Endothelial cell of umbilical vein (primary cell): Measurements from ENCODE around the gene PSMD5. TPM values are rescaled to one million over a fixed set of nuclear protein-coding genes. Genes with fewer than 3 reads are reported as not detected.
"Not testable (repeated sequence)": the region's sequence is repeated elsewhere in the genome, so short reads cannot be mapped to it uniquely, and the experiment has no call there.

ENCODE experiments used
- BruUV-seq: library from RNA; stranded (reverse); fragments of 400-500 nt; replicated peaks from 2 replicates; lab custom pipeline; 2021; lab: Mats Ljungman, UMichigan
- CTCF ChIA-PET: fragments of 300-600, 350-600 bp; sonication (Branson Sonifier 250); formaldehyde crosslinking; loops from one replicate; lab custom pipeline; 2021; ENCODE audit warnings: antibody characterized with exemption, inconsistent platforms; lab: Charles Lee
- POLR2A ChIA-PET: fragments of 300-600, 350-600 bp; sonication (Branson Sonifier 250); formaldehyde crosslinking; loops from one replicate; lab custom pipeline; 2021; ENCODE audit warnings: antibody characterized with exemption, inconsistent platforms; lab: Charles Lee
- DNase-seq: peaks from one replicate; pipeline ENCODE4 v3.0.0-alpha.2; 2011; ENCODE audit warnings: low read depth, low spot score
- FAIRE-seq: peaks from 2 replicates; lab custom pipeline; 2011; peaks lifted over from hg19 to GRCh38; lab: Jason Lieb, UNC
- H2AFZ ChIP-seq: 2 replicates; pipeline ENCODE4 v1.6.0; 2012; ENCODE audit warnings: low read depth, low read length, control low read depth, inconsistent platforms
- H3K27ac ChIP-seq: 2 replicates; pipeline ENCODE4 v1.5.1; 2011; ENCODE audit warnings: low read depth, mild to moderate bottlenecking, control low read depth, low read length, moderate library complexity; ENCODE audit not compliant: insufficient read depth
- H3K27me3 ChIP-seq, 2 experiments: 2 replicates each; pipeline versions ENCODE4 v1.6.0 to v1.6.1; 2011; ENCODE audit warnings: low read length in 2 of 2, mixed read lengths in 1 of 2; ENCODE audit not compliant: control insufficient read depth in 2 of 2, insufficient read depth in 2 of 2
- H3K36me3 ChIP-seq, 2 experiments: 2 replicates in 1 of 2; 3 replicates in 1 of 2; pipeline ENCODE4 v1.5.1; 2011; ENCODE audit warnings: low read length in 2 of 2, mild to moderate bottlenecking in 1 of 2, moderate library complexity in 1 of 2; ENCODE audit not compliant: control insufficient read depth in 2 of 2, insufficient read depth in 2 of 2; ENCODE audit errors: extremely low read depth in 1 of 2
- H3K4me1 ChIP-seq: 3 replicates; pipeline ENCODE4 v1.5.1; 2011; ENCODE audit warnings: mild to moderate bottlenecking, low read length; ENCODE audit not compliant: control insufficient read depth, insufficient read depth; ENCODE audit errors: extremely low read depth
- H3K4me2 ChIP-seq: 2 replicates; pipeline ENCODE4 v1.6.1; 2011; ENCODE audit warnings: low read length, control low read depth, mixed read lengths; ENCODE audit not compliant: insufficient read depth
- H3K4me3 ChIP-seq, 3 experiments: fragments of 200-600 bp in 1 of 3; sonication (generic), shearing (Covaris generic) in 1 of 3; replicated peaks in 1 of 3; 2 replicates each; pipeline ENCODE4 v1.5.1; 2011 to 2016; ENCODE audit warnings: control low read depth in 3 of 3, low read length in 3 of 3, mild to moderate bottlenecking in 2 of 3, inconsistent platforms in 1 of 3, low read depth in 1 of 3, moderate library complexity in 1 of 3; ENCODE audit not compliant: insufficient read depth in 1 of 3
- H3K79me2 ChIP-seq: 2 replicates; pipeline ENCODE4 v1.6.0; 2012; ENCODE audit warnings: low read length, inconsistent platforms; ENCODE audit not compliant: control insufficient read depth, insufficient read depth
- H3K9ac ChIP-seq: replicated peaks from 2 replicates; pipeline ENCODE3; 2011; ENCODE audit warnings: low read length, control low read depth; ENCODE audit not compliant: insufficient read depth; ENCODE audit errors: extremely low read depth
- H3K9me1 ChIP-seq: replicated peaks from 3 replicates; pipeline ENCODE4 v1.6.0; 2011; ENCODE audit warnings: mild to moderate bottlenecking, low read length; ENCODE audit not compliant: control insufficient read depth, insufficient read depth; ENCODE audit errors: extremely low read depth
- H3K9me3 ChIP-seq: replicated peaks from 2 replicates; pipeline ENCODE4 v1.5.1; 2012; ENCODE audit warnings: low read length, inconsistent platforms; ENCODE audit not compliant: control insufficient read depth, insufficient read depth
- H4K20me1 ChIP-seq: replicated peaks from 2 replicates; pipeline ENCODE3; 2011; ENCODE audit warnings: mild to moderate bottlenecking, low read length; ENCODE audit not compliant: control insufficient read depth, insufficient read depth; ENCODE audit errors: extremely low read depth
- EZH2 ChIP-seq: IDR thresholded peaks from 2 replicates; pipeline ENCODE4 v1.6.1; 2012; ENCODE audit warnings: borderline replicate concordance, low read depth, mild to moderate bottlenecking, moderate library complexity, low read length, inconsistent platforms; ENCODE audit not compliant: severe bottlenecking
- MYC ChIP-seq: IDR thresholded peaks from one replicate; pipeline ENCODE4 v1.6.1; 2011; ENCODE audit warnings: mild to moderate bottlenecking, low read depth, low read length
- POLR2A ChIP-seq: IDR thresholded peaks from 2 replicates; pipeline ENCODE4 v1.6.1; 2012; ENCODE audit warnings: low read depth, mild to moderate bottlenecking, control low read depth, low read length
- POLR2AphosphoS5 ChIP-seq: IDR thresholded peaks from 2 replicates; pipeline ENCODE4 v1.6.1; 2012; ENCODE audit warnings: low read depth, mild to moderate bottlenecking, control low read depth, low read length, moderate library complexity; ENCODE audit not compliant: insufficient read depth
- dilution Hi-C: fragments of 300-500 bp; cut with MboI; formaldehyde crosslinking; loops from one replicate; pipeline ENCODE4 v1.15.0; 2019; ENCODE audit warnings: low sequenced_read_pairs; ENCODE audit not compliant: extremely low pct_ligation_motif_present
- intact Hi-C: fragments of 100-400 bp; cut with micrococcal nuclease; formaldehyde crosslinking; loops from one replicate; pipeline ENCODE4 v1.10.0; 2022
- polyA plus RNA-seq, 4 experiments: library from polyadenylated mRNA; depleted of rRNA in 3 of 4; stranded (reverse) in 3 of 4; unstranded in 1 of 4; fragments of >200 nt; gene quantifications; 2 replicates each; pipeline versions ENCODE4 v1.2.1 to v1.2.3, GENCODE V29; 2011 to 2012; ENCODE audit warnings: missing spikeins in 1 of 4
- total RNA-seq: library from RNA; stranded (reverse); gene quantifications from 2 replicates; pipeline ENCODE4 v1.2.3, GENCODE V29; 2021

The PSMD5 gene
- total and polyA plus RNA-seq, 2 donors (not counting 3 experiments of a cell fraction or from before 2014, with no cell fraction given), result 20.4 to 70.2 TPM

DNA sequence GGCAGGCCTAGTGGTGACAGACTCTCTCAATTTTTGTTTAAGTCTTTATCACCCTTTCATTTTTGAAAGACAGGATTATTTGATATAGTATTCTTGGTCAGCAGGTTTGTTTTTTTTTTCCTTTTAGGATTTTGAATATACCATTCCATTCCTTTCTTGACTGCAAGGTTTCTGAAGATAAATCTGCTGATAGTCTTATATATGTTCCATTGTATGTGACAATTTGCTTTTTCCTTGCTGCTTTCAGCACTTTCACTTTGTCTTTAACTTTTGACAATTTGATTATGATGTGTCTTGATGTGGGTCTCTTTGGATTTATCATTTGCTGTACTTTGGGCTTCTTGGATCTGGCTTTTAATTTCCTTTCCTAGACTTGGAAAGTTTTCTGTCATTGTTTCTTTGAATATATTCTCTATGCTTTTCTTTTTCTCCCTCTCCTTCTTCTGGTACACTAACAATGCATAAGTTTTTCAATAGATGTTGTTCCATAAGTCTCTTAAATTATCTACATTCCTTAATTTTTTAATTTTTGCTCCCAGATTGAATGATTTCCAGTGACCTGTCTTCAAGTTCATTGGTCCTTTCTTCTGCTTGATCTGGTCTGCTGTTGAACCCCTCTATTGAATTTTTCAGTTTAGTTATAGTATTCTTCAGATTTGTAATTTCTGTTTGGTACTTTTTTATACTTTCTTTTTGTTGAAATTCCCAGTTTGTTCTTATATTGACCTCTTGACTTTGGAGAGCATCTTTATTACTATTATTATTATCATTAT, 34.9 kb downstream of the PSMD5 start:
- no peaks in the 10 kb centered on the region for H3K36me3 ChIP-seq
- intact Hi-C loops (no loop called here), dilution Hi-C loops (no loop called here)
- no peak overlapping the region for H3K4me3 ChIP-seq
- H4K20me1 ChIP-seq, result no peaks in the 10 kb centered on the region
- no peak for DNase-seq
- no peaks in the 10 kb centered on the region for H3K9me1 ChIP-seq
- no peaks in the 10 kb centered on the region for H3K4me1 ChIP-seq
- FAIRE-seq, result no peak
- no peak overlapping the region for H2AFZ ChIP-seq
- BruUV-seq, result no TSS peak
- TF ChIP-seq MYC (no peak), POLR2AphosphoS5 (no peak), EZH2 (no peak), POLR2A (no peak)
- no peaks in the 10 kb centered on the region for H3K9me3 ChIP-seq
- ChIA-PET CTCF (no interaction called here), POLR2A (no interaction called here)
- H3K9ac ChIP-seq, result no peak overlapping the region
- no peaks in the 10 kb centered on the region for H3K27me3 ChIP-seq
- H3K4me2 ChIP-seq, result no peak overlapping the region
- no peak overlapping the region for H3K27ac ChIP-seq
- H3K79me2 ChIP-seq, result no peaks in the 10 kb centered on the region

DNA sequence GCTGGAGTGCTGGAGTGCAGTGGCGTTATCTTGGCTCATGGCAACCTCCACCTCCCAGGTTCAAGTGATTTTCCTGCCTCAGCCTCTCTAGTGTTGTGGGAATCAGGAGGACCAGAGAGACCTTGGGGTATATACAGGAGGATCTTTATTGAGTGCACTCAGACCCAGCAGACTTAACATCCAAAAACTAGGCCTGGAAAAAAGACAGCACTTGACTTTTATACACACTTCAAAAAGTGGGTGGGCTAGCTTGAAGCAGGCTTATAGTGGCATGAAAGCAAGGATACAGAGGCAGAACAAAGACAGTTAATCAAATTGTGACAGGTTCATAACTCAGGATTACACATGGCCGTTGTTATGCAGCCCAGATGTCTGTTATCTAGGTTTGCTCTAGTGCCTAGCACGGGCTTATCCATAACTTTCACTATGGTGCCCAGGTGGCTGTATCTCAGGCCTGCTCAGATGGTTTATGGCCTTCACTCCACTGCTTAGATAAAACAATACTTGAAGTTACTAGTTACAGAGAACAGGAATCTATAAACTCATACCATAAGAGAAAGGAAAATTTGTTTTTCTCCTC, 37.8 kb downstream of the PSMD5 start:
- dilution Hi-C loops, H3K36me3 ChIP-seq, H2AFZ ChIP-seq, POLR2A ChIA-PET, CTCF ChIA-PET, H3K4me3 ChIP-seq, H3K9me1 ChIP-seq, H4K20me1 ChIP-seq, H3K4me1 ChIP-seq, H3K4me2 ChIP-seq, H3K27ac ChIP-seq, FAIRE-seq, H3K9me3 ChIP-seq, H3K79me2 ChIP-seq, intact Hi-C loops, BruUV-seq, H3K9ac ChIP-seq, H3K27me3 ChIP-seq, DNase-seq: not testable (repeated sequence)
